GM18511 (cell line): ENCODE results near the gene MOGAT3.
A peak's percentile ranks its signal among the peaks of the same experiment; 100 is the strongest.

Experiments
- ATAC-seq: cut with Tn5 transposase; IDR thresholded peaks from one replicate; pipeline ENCODE4 v1.9.1; 2021; ENCODE audit warnings: mild to moderate bottlenecking, moderate library complexity; ENCODE audit not compliant: unreplicated experiment

Gene MOGAT3

DNA sequence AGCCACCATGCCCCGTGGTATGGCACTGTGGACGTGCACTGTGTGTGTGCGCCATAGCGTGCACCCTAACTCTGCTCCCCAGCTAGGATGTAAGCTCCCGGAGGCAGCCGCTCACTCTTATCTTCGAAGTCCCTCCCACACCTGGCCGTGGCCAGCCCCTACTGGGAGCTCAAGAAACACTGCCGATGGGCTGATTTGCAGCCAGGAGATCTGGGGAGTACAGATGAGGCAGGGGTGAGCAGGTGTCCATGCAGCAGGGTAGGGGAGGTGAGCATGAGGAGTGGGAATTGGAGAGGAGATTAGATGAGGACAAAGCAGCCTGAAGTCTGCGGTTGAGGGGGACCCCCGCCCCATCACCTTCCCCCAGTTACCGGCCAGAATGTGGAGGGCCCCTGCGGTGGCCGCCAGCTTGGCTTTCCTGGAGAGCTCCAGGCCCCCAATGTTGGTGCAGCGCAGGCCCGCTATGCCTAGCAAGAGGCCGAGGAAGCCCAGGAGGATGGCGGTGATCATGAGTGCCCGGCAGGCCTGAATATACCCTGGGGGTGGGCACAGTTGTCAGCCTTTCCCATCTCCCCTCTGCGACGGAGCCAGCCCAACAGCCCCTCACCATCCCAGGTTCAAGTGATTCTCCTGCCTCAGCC lies 33.2 kb upstream of the MOGAT3 start:
- ATAC-seq = no peak

DNA sequence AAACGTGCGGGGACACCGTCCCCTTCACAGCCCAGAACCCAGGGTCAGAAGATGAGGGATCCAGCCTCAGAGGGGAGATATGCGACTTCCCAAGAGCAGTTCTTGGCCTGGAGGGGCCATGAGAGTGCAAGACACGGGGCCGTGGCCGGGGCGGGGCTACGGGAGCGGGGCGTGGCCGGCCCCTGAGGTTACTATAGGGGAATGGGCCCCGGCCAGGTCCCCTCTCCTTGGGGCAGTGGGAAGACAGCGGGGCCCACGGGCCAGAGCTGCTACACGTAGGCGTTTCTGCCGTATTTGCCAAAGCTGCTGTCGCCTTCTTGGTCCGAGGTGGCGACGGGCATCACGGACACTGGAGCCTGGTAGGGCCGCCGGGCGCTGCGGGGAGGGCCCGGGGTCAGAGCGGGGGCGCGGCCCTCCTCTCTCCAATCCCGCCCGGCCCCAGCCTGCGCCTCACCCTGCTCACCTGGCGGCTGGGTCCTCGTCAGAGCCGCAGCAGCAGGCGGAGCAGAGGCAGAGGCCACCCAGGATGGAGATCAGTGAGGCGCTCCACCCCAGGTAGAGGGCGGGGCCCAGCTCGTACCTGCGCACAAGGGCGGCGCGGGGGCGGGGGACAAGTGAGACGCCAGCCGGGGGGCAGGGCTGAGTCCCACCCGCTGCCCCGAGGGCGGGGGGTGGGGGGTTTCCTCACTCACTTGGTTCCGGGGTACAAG lies 31.5 kb upstream of the MOGAT3 start:
- no peak for ATAC-seq

DNA sequence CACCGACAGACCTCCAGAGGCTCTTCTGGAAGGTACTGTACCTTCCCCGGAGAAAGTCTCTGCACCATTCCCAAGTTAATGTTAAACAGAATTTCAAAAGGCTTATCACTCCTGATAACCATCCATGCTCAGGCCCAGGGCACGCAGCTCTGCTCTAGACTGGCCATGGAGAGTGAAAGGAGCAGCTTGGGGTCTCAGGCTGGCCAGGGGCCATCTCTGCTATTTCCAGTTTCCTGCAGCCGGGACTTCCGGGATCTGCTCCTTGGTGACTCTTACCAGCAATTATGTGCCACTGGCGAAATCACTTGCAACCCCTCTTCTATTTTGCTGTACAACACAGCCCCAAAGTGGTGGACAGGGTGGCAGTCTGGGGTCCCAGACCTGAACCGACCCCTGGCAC lies 30.8 kb upstream of the MOGAT3 start:
- ATAC-seq = no peak

- ATAC-seq = no peak
Observed at GRCh38 chr7:101226721-101227120, 25.9 kb upstream of the MOGAT3 start.

- ATAC-seq = no peak
Observed at GRCh38 chr7:101225650-101226049, 24.8 kb upstream of the MOGAT3 start.

GRCh38 chr7:101223528-101223927 lies 22.7 kb upstream of the MOGAT3 start:
- ATAC-seq = no peak

- ATAC-seq = no peak
Observed at GRCh38 chr7:101222275-101222830, 21.5 kb upstream of the MOGAT3 start.

DNA sequence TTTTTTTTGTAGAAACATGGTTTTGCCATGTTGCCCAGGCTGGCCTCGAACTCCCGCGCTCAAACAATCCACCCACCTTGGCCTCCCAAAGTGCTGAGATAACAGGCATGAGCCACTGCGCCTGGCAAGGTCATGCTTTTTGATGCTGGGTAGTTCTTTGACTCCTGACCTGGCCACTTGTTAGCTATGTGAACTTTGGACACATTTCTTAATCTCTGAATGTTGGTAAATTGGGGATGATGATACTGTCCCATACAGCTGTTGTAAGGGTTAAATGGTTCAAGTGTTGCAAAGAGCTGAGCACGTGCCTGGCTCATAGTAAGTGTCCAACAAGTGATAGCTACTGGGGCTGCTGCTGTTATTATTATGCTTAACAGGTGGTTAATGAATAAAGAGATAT lies 19.5 kb upstream of the MOGAT3 start:
- no peak for ATAC-seq

DNA sequence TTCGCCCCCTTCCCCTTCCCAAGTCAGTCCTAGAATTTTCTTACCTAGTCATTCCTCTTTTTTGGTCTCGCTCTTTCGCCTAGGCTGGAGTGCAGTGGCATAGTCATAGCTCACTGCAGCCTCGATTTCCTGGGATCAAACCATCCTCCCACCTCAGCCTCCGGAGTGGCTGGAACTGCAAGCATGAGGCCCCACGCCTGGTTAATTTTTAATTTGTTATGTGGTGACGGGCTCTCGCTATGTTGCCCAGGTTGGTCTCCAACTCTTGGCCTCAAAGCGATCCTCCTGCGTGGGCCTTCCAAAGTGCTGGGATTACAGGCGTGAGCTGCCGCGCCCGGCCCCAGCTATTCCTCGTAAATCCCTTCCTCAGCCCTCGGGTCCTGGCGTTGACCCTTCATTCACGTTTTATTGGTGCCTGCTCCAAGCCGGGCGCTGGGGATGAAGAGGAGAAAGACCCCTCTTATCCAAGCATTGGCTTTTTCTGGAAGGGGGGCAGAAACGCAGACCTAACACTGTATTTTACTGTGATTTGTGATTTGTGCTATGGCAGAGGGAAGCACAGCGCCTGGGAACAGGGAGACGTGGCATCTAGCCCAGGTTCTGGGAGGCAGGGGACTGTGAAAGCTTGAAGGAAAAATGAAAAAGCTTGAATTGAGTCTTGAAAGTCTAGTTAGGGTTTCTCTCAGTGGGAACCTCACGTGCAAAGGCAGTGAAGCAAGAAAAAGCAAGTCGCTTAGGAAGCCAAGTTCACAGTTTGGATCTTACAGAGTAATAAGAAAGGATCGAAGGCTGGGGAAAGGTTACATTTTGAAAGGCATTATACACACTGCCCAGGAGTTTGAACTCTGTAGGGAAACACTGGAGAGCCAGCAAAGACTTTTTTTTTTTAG lies 17.6 kb upstream of the MOGAT3 start:
- peak; percentile 42 for ATAC-seq

DNA sequence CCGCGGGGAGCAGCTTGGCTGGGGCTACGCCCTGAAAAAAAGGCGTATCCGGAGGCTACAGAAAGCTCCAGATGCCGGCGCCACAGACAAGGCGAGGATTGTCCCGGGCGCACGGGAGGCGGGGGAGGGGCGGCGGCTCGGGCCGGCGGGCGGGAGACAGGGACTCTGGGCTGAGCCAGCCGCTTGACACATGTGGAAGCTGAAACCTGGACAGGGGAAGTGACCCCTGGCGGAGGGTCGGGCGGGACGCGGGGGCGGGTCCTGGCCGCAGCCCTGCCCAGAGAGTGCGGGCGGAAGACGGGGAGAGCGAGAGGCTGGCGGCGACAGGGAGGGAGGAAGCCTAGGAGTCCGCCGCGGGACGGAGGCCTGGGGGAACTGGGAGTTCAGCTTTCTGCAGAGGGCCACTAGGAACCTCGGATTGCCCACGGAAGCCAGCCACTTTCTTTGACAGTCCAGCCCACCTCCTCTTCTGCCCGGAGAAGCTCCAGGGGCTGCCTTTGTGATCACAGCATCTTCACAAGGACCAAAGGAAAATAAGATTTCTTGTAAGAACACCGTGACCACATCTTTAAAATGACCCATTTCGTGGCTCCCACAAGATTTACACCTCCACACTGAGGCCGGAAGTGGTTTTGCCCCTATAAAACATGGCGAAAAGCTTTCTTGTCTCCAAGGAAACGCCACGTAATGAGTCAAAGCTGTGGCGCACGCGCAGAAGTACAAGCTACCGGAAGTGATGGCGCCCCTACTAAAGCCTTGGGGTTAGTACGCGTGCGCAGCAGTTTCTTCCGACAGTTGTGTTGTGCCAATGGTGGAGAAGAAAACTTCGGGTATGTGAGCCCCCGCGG lies 16.8 kb upstream of the MOGAT3 start, which contains the start of the genes PLOD3 and ZNHIT1:
Gene PLOD3, minus strand, starts transcription at position 194 of the 848 bp plus-strand sequence. CDS start 307 bp downstream, outside the sequence.
Gene ZNHIT1, plus strand, starts transcription at position 778 of the 848 bp plus-strand sequence. Its CDS starts 31 bp downstream, at position 809.
- ATAC-seq = peak; percentile 76

- peak; percentile 10 for ATAC-seq
Observed at GRCh38 chr7:101216860-101217387, 16.1 kb upstream of the MOGAT3 start.

DNA sequence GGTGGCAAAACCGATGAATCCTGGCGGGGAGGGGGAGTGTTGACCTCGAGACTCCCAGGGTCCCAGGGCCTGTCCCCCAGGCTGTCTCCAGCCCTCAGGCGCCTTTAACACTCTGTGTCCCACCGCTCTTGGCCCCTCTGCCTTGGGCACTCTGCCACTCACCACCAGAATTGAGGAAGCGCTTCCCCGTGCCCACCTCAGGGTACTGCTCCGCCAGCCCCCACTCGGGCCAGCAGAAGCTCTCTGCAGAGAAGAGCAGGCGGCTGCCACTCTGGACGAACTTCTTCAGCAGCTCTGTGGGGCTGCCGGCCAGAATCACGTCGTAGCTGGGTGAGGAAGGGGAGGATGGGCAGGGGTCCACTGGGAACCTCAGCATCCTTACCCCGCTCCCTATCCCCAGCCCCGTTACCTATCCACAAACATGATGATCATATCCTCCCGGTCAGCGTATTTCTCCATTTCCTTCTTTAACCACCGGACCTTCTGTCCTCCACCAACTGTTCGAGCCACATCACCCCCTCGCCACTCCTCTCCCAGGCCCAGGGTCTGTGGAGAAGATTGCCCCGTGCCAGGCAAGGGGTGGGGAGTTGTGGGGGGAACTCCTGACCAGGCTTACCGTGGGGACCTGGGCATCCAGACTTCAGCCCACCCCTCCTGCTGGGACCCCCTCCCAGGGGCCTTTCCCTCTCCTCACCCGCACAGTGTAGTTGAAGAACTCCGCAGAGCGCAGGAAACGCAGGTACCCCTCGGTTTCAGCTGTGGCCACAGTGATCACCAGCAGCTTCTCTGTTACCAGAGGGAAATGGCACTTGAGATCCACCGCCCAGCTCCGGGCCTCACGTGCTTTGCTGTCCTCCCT lies 15.4 kb upstream of the MOGAT3 start:
- ATAC-seq = no peak

- no peak for ATAC-seq
Observed at GRCh38 chr7:101212014-101212413, 11.2 kb upstream of the MOGAT3 start.

GRCh38 chr7:101211501-101211900 lies 10.7 kb upstream of the MOGAT3 start:
- ATAC-seq = no peak

DNA sequence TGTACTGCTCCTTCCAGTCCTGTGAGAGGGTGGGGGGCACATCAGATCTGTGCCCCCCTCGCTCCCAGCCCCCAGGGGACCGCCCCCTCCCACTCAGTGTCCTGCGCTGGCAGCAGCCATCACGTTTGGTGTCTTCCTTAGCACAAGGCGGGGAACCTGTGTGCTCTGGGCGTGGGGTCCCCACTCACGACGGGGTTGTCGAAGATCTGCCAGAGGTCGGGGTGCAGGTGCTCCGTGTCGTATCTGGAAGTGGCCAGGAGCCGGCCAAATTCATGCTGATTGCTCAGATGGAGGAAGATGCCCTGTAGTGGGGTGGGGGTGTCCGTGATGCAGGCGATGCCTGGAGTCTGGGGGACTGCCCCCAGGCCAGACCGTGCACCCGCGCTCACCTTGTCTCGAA lies 9.3 kb upstream of the MOGAT3 start:
- no peak for ATAC-seq

DNA sequence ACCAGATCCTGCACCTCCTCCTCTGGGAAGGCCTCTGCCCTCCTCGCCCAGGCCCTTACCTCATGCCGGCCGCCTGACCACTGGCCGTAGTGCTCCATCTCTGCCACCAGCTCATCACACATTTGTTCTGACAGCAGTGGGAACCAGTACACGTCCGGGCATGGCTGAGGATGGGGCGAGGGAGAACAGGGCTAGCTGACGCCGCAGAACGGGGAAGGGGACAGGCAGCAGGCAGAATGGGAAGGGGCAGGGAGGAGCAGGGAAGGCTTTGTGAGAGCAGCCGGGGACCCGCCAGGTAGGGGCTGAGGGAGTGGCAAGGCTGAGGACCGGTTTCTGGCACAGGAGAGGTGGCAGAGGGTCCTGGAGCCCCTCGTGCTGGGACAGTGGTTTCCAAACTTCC lies 8.0 kb upstream of the MOGAT3 start:
- ATAC-seq = no peak

- ATAC-seq = no peak
Observed at GRCh38 chr7:101207459-101207858, 6.6 kb upstream of the MOGAT3 start.

- no peak for ATAC-seq
Observed at GRCh38 chr7:101206665-101207042, 5.8 kb upstream of the MOGAT3 start.
